GM12892 (cell line): ENCODE data around the gene CCL2.

Experiments used
- POLR2A ChIP-seq: IDR thresholded peaks from 2 replicates; pipeline ENCODE4 v1.6.1; 2011; ENCODE audit warnings: low read depth, low read length, control low read depth
- POLR2AphosphoS5 ChIP-seq: IDR thresholded peaks from 2 replicates; pipeline ENCODE4 v1.6.1; 2011; ENCODE audit warnings: low read depth, low read length, control low read depth
- TAF1 ChIP-seq: IDR thresholded peaks from 2 replicates; pipeline ENCODE4 v1.6.1; 2011; ENCODE audit warnings: low read depth, mild to moderate bottlenecking, control low read depth, low read length, borderline replicate concordance

DNA sequence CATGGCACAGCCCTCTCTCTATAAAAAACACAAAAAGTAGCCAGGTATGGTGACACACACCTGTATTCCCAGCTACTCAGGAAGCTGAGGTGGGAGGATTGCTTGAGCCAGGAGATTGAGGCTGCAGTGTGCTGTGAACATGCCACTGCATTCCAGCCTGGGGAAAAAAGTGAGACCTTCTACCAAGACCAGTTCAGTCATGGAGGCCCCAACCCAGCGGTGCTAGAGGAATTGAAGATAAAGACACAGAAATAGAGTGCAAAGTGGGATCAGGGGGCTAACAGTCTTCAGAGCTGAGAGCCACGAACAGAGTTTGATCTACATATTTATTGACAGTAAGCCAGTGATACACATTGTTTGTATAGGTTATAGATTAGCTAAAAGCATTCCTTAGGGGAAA is 48.5 kb downstream of the CCL2 start:
- TF ChIP-seq POLR2A = no peak
- TF ChIP-seq POLR2AphosphoS5 = no peak
- TF ChIP-seq TAF1 = no peak
